ENCODE results near the gene CTTN.

GRCh38 chr11:70445091-70445490, 46.8 kb downstream of the CTTN start:
- no peak for TF ChIP-seq MLX (CRISPR knock-in tag; IDR thresholded peaks at IDR 0.05)
- TF ChIP-seq ARNT (IDR thresholded peaks at IDR 0.05): no peak
- no peak for TF ChIP-seq BRD4 (CRISPR knock-in tag; IDR thresholded peaks at IDR 0.05)
- TF ChIP-seq ZNF292 (CRISPR knock-in tag; IDR thresholded peaks at IDR 0.05; ENCODE audit: borderline replicate concordance, low read depth): no peak
- no peak for TF ChIP-seq ZFP90 (CRISPR knock-in tag; IDR thresholded peaks at IDR 0.05; ENCODE audit: borderline replicate concordance)
- no peak for TF ChIP-seq SP1 (IDR thresholded peaks at IDR 0.05)
- no peak for TF ChIP-seq SP1 (CRISPR knock-in tag; IDR thresholded peaks at IDR 0.05)
- no peak for TF ChIP-seq CTCF (CRISPR knock-in tag; IDR thresholded peaks at IDR 0.05)
- no peak for TF ChIP-seq NR3C1 (CRISPR knock-in tag; IDR thresholded peaks at IDR 0.05)
- no peak for TF ChIP-seq POLR2AphosphoS5 (IDR thresholded peaks at IDR 0.05; ENCODE audit: low read depth, low read length)
- no peak for TF ChIP-seq AGO2 (optimal IDR thresholded peaks at IDR 0.05; ENCODE audit: low read depth, low read length)
- no peak for TF ChIP-seq SOX5 (CRISPR knock-in tag; IDR thresholded peaks at IDR 0.05; ENCODE audit: borderline replicate concordance)
- TF ChIP-seq KLF15 (CRISPR knock-in tag; IDR thresholded peaks at IDR 0.05; ENCODE audit: borderline replicate concordance): no peak
- no peak for TF ChIP-seq EZH2 (conservative IDR thresholded peaks at IDR 0.05; ENCODE audit: low read depth, low read length)

Measured in HepG2 (cell line).